Endodermal cell (in vitro differentiated cells): ENCODE results near the gene BRPF1. TPM values are rescaled to one million over a fixed set of nuclear protein-coding genes. Genes with fewer than 3 reads are reported as not detected.

Experiments used
- DNase-seq: peaks from one replicate; pipeline ENCODE4 v3.0.0-alpha.2; 2017
- H3K27ac ChIP-seq: 2 replicates; pipeline ENCODE4 v1.5.1; 2013; ENCODE audit warnings: mild to moderate bottlenecking, low read depth, low read length, moderate library complexity
- H3K27me3 ChIP-seq: 2 replicates; pipeline ENCODE4 v1.6.1; 2013; ENCODE audit warnings: mild to moderate bottlenecking, low read length, moderate library complexity; ENCODE audit not compliant: insufficient read depth, control insufficient read depth, poor library complexity, severe bottlenecking
- H3K36me3 ChIP-seq: 2 replicates; pipeline ENCODE4 v1.7.0; 2013; ENCODE audit warnings: mild to moderate bottlenecking, low read length, moderate library complexity; ENCODE audit not compliant: control insufficient read depth, insufficient read depth
- H3K4me1 ChIP-seq: one replicate; pipeline ENCODE4 v1.7.0; 2013; ENCODE audit warnings: low read length; ENCODE audit not compliant: control insufficient read depth, insufficient read depth
- H3K4me3 ChIP-seq: 2 replicates; pipeline ENCODE4 v1.5.1; 2013; ENCODE audit warnings: mild to moderate bottlenecking, low read length, moderate library complexity
- H3K9ac ChIP-seq: 2 replicates; pipeline ENCODE4 v1.6.1; 2013; ENCODE audit warnings: mild to moderate bottlenecking, low read length, moderate library complexity; ENCODE audit not compliant: poor library complexity, severe bottlenecking; ENCODE audit errors: extremely low read depth
- H3K9me3 ChIP-seq: 2 replicates; pipeline ENCODE4 v1.6.1; 2013; ENCODE audit warnings: mild to moderate bottlenecking, low read length, moderate library complexity; ENCODE audit not compliant: control insufficient read depth
- H3K27ac Mint-ChIP-seq: 2 replicates; pipeline ENCODE4 v1.8.0; 2020; ENCODE audit warnings: mixed read lengths
- H3K27me3 Mint-ChIP-seq: 2 replicates; pipeline ENCODE4 v1.8.0; 2021; ENCODE audit warnings: mild to moderate bottlenecking, mixed read lengths; ENCODE audit not compliant: insufficient read depth
- H3K36me3 Mint-ChIP-seq: 2 replicates; pipeline ENCODE4 v1.8.0; 2020; ENCODE audit warnings: low read depth, mixed read lengths
- H3K4me1 Mint-ChIP-seq: 2 replicates; pipeline ENCODE4 v1.8.0; 2020; ENCODE audit warnings: mixed read lengths
- H3K4me3 Mint-ChIP-seq: 2 replicates; pipeline ENCODE4 v1.8.0; 2020; ENCODE audit warnings: mild to moderate bottlenecking, moderate library complexity, mixed read lengths
- H3K9me3 Mint-ChIP-seq: 2 replicates; pipeline ENCODE4 v1.8.0; 2020; ENCODE audit warnings: mild to moderate bottlenecking, mixed read lengths
- WGBS, 2 experiments: methylation state at CpG; one replicate each; pipeline versions ENCODE4 v1.1.5 to v1.1.7; 2013; ENCODE audit warnings: missing lambda C conversion rate in 2 of 2, mixed read lengths in 1 of 2; ENCODE audit not compliant: insufficient coverage in 1 of 2, insufficient read length in 1 of 2; 5-methylcytosine and 5-hydroxymethylcytosine counted together
- long read RNA-seq, 4 experiments: library from polyadenylated mRNA in 2 of 4; library from RNA in 1 of 4; library from capped mRNA in 1 of 4; stranded (forward) in 3 of 4; unstranded in 1 of 4; transcript quantifications; one replicate each; pipeline ENCODE4 v2.0.0, GENCODE V29; 2020 to 2021; ENCODE audit warnings: inconsistent platforms in 1 of 4
- polyA plus RNA-seq, 2 experiments: library from polyadenylated mRNA; stranded (reverse); fragments of 50-300 nt; gene quantifications; one replicate each; pipeline ENCODE4 v1.2.3, GENCODE V29; 2013
- total RNA-seq, 2 donors: library from RNA; stranded (reverse); fragmentation: NEBNext Ultra II Directional in 1 of 2; extraction: Animal tissue kit (Norgen Biotek cat#: 25700) in 1 of 2; gene quantifications; 2 replicates in 1 of 2; 3 replicates in 1 of 2; pipeline ENCODE4 v1.2.1, GENCODE V29; 2021
- TF ChIP-seq, protein P1 (sequence below): fragments of 200-600 bp; sonication (generic); conservative IDR thresholded peaks from 2 replicates; pipeline ENCODE4 v1.5.0; 2021; ENCODE audit warnings: antibody characterized with exemption, mild to moderate bottlenecking

Gene BRPF1, protein sequence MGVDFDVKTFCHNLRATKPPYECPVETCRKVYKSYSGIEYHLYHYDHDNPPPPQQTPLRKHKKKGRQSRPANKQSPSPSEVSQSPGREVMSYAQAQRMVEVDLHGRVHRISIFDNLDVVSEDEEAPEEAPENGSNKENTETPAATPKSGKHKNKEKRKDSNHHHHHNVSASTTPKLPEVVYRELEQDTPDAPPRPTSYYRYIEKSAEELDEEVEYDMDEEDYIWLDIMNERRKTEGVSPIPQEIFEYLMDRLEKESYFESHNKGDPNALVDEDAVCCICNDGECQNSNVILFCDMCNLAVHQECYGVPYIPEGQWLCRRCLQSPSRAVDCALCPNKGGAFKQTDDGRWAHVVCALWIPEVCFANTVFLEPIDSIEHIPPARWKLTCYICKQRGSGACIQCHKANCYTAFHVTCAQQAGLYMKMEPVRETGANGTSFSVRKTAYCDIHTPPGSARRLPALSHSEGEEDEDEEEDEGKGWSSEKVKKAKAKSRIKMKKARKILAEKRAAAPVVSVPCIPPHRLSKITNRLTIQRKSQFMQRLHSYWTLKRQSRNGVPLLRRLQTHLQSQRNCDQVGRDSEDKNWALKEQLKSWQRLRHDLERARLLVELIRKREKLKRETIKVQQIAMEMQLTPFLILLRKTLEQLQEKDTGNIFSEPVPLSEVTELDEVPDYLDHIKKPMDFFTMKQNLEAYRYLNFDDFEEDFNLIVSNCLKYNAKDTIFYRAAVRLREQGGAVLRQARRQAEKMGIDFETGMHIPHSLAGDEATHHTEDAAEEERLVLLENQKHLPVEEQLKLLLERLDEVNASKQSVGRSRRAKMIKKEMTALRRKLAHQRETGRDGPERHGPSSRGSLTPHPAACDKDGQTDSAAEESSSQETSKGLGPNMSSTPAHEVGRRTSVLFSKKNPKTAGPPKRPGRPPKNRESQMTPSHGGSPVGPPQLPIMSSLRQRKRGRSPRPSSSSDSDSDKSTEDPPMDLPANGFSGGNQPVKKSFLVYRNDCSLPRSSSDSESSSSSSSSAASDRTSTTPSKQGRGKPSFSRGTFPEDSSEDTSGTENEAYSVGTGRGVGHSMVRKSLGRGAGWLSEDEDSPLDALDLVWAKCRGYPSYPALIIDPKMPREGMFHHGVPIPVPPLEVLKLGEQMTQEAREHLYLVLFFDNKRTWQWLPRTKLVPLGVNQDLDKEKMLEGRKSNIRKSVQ (N-terminal part only)
- total RNA-seq = 10 to 100 TPM; 22.7 to 28.5 TPM
- polyA plus RNA-seq (2013, experiment 1 of 2) = 18.2 TPM
- polyA plus RNA-seq (2013, experiment 2 of 2) = 17.0 TPM
- long read RNA-seq, experiment 1, partial matches to known transcripts = 4 of 6 reads
- long read RNA-seq, experiment 1, other reads (novel, unspliced or antisense) = 2 of 6 reads
- long read RNA-seq, experiment 2, full-length matches to known transcripts = 8 of 34 reads
- long read RNA-seq, experiment 2, partial matches to known transcripts = 8 of 34 reads
- long read RNA-seq, experiment 2, other reads (novel, unspliced or antisense) = 18 of 34 reads
- long read RNA-seq, experiment 3, full-length matches to known transcripts = 2 of 18 reads
- long read RNA-seq, experiment 3, partial matches to known transcripts = 8 of 18 reads
- long read RNA-seq, experiment 3, other reads (novel, unspliced or antisense) = 8 of 18 reads
- long read RNA-seq, experiment 4 = 0 reads

DNA sequence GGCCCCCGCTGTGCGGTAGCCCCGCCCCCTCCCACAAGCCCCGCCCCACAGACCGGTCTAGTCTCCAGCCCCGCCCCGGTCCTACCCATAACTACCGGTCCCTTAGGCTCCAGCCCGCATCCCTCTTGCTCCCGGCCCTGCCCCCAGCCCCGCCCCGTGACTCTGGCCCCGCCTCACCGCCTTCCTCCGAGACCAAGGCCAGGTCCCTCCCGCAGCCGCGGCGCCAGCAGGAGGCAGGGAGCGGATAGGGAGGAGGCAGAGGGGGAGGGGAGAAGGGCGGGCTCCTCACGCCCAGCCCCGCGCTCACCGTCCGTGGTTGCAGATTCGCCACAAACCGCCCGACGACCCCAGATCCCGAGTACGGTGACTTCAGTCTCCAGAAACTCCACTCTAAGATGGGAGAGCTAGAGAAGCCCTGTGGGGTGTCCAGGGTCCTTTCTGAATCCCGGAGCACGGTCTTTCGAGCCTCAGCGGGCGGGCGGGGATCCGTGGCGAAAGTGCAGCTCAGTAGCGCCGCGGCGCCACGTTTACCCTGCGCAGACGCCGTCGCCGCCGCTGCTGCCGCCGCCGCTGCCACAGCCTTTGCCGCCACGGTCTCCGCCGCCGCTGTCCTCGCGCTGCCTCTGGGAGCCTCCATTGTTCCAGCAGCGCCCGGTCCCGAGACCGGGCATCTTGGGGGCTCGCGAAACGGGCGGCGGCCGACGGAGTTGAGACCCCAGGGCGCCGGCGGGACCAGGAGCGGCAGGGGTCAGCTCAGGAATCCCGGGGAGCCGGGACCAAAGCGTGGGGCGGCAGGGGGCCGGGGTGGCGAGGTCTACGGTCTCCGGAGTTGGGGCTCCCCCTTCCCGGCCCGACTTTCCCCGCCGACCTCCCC, at the start of gene BRPF1:
TSS of gene BRPF1 (plus strand) at position 530 of the 874 bp plus-strand sequence. CDS start 2,406 bp downstream, outside the sequence.
- H3K4me3 Mint-ChIP-seq = peak within 1 kb of the TSS; percentile 72
- H3K4me1 ChIP-seq = peaks cover 3% of the 10 kb centered on the region
- H3K27me3 Mint-ChIP-seq = no peaks in the 10 kb centered on the region
- peak within 1 kb of the TSS; percentile 92 for H3K4me3 ChIP-seq
- no peaks in the 10 kb centered on the region for H3K27me3 ChIP-seq
- H3K9ac ChIP-seq = peak within 1 kb of the TSS; percentile 99
- H3K36me3 Mint-ChIP-seq = peaks cover 25% of the 10 kb centered on the region
- peaks cover 23% of the 10 kb centered on the region for H3K36me3 ChIP-seq
- H3K27ac ChIP-seq = peak within 1 kb of the TSS; percentile 100
- DNase-seq = peak; percentile 100
- no peaks in the 10 kb centered on the region for H3K9me3 ChIP-seq
- TF ChIP-seq, protein P1, sequence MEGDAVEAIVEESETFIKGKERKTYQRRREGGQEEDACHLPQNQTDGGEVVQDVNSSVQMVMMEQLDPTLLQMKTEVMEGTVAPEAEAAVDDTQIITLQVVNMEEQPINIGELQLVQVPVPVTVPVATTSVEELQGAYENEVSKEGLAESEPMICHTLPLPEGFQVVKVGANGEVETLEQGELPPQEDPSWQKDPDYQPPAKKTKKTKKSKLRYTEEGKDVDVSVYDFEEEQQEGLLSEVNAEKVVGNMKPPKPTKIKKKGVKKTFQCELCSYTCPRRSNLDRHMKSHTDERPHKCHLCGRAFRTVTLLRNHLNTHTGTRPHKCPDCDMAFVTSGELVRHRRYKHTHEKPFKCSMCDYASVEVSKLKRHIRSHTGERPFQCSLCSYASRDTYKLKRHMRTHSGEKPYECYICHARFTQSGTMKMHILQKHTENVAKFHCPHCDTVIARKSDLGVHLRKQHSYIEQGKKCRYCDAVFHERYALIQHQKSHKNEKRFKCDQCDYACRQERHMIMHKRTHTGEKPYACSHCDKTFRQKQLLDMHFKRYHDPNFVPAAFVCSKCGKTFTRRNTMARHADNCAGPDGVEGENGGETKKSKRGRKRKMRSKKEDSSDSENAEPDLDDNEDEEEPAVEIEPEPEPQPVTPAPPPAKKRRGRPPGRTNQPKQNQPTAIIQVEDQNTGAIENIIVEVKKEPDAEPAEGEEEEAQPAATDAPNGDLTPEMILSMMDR = no peak
- peak within 1 kb of the TSS; percentile 99 for H3K27ac Mint-ChIP-seq
- 0% methylated on average over 27 to 87 of the region's 88 CpGs for WGBS, 2 experiments
- no peaks in the 10 kb centered on the region for H3K9me3 Mint-ChIP-seq
- peaks cover 18% of the 10 kb centered on the region for H3K4me1 Mint-ChIP-seq

DNA sequence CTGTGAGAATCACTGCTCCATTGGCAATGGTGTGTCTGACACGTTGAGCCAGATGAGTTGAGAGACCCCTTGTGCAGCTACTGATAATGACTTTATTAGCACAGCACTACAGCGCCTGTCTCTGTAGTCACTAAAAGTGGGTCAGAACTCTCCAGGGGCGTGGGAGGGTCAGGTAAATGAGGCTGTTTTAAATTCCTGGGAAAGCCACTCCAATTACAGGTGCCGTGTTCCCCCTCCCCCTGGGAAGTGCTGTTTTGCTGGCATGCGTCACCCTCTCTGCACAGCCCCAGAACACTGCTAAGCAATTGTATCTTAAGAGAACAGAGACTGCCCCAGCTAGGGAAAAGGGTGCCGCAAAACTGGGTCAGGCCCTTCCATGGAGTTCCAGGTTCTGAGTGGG, 49.4 kb upstream of the BRPF1 start:
- no peaks in the 10 kb centered on the region for H3K4me1 ChIP-seq
- Mint-ChIP-seq H3K27me3 (no peaks in the 10 kb centered on the region), H3K27ac (peak overlapping the region; percentile 44), H3K36me3 (peaks cover 72% of the 10 kb centered on the region), H3K4me1 (no peaks in the 10 kb centered on the region), H3K9me3 (no peaks in the 10 kb centered on the region), H3K4me3 (no peak overlapping the region)
- no peak overlapping the region for H3K4me3 ChIP-seq
- whole genome bisulfite sequencing, 2 experiments = 92 to 98% methylated on average over 5 to 6 of the region's 6 CpGs
- H3K36me3 ChIP-seq = peaks cover 90% of the 10 kb centered on the region
- no peak for DNase-seq
- H3K27me3 ChIP-seq = no peaks in the 10 kb centered on the region
- H3K9ac ChIP-seq = no peak overlapping the region
- H3K27ac ChIP-seq = no peak overlapping the region
- TF ChIP-seq, protein P1 = no peak
- no peaks in the 10 kb centered on the region for H3K9me3 ChIP-seq
